Panc1 (cell line): ENCODE data around the gene MRFAP1L1. TPM values are rescaled to one million over a fixed set of nuclear protein-coding genes. Genes with fewer than 3 reads are reported as not detected.
A peak's percentile ranks its signal among the peaks of the same experiment; 100 is the strongest.

Experiments
- ATAC-seq: fragments of 200-7000 bp; cut with Tn5 transposase; 2 replicates; pipeline ENCODE4 v1.9.1; 2020; ENCODE audit warnings: mild to moderate bottlenecking, moderate library complexity
- BruUV-seq: library from RNA; stranded (reverse); fragments of 400-500 nt; replicated peaks from 2 replicates; lab custom pipeline; 2021; lab: Mats Ljungman, UMichigan
- CTCF ChIA-PET: fragments of 300-600 bp; sonication (Branson Sonifier 250); formaldehyde crosslinking; loops from one replicate; lab custom pipeline; 2022; ENCODE audit warnings: antibody characterized with exemption; lab: Charles Lee
- POLR2A ChIA-PET: fragments of 300-600 bp; sonication (Branson Sonifier 250); formaldehyde crosslinking; loops from one replicate; lab custom pipeline; 2022; ENCODE audit warnings: antibody characterized with exemption; lab: Charles Lee
- DNase-seq: peaks from one replicate; pipeline ENCODE4 v3.0.0-alpha.2; 2010; ENCODE audit warnings: low read depth, low spot score
- H3K27ac ChIP-seq: 2 replicates; pipeline ENCODE4 v1.5.1; 2011; ENCODE audit warnings: mild to moderate bottlenecking, low read length, inconsistent platforms
- H3K27me3 ChIP-seq: fragments of 200-500 bp; sonication (Bioruptor generic); 2 replicates; pipeline ENCODE4 v1.6.0; 2014; ENCODE audit warnings: low read length, inconsistent platforms; ENCODE audit not compliant: control insufficient read depth, insufficient read depth
- H3K36me3 ChIP-seq: fragments of 200-500 bp; sonication (Bioruptor generic); 2 replicates; pipeline ENCODE4 v1.5.1; 2014; ENCODE audit warnings: inconsistent platforms, mild to moderate bottlenecking, low read length, moderate library complexity; ENCODE audit not compliant: control insufficient read depth, insufficient read depth
- H3K4me1 ChIP-seq: 2 replicates; pipeline ENCODE4 v1.5.1; 2011; ENCODE audit warnings: inconsistent platforms, mild to moderate bottlenecking, low read length, moderate library complexity; ENCODE audit not compliant: control insufficient read depth, insufficient read depth
- H3K4me3 ChIP-seq, 2 experiments: 2 replicates each; pipeline ENCODE4 v1.5.1; 2011 to 2012; ENCODE audit warnings: low read depth in 2 of 2, low read length in 2 of 2, mild to moderate bottlenecking in 2 of 2, inconsistent platforms in 1 of 2, moderate library complexity in 1 of 2
- H3K9me3 ChIP-seq: fragments of 200-500 bp; sonication (Bioruptor generic); 2 replicates; pipeline ENCODE4 v1.5.1; 2014; ENCODE audit warnings: low read depth, mild to moderate bottlenecking, inconsistent platforms, low read length, moderate library complexity; ENCODE audit not compliant: control insufficient read depth, insufficient read depth
- POLR2AphosphoS5 ChIP-seq: IDR thresholded peaks from 2 replicates; pipeline ENCODE4 v1.6.1; 2012; ENCODE audit warnings: mild to moderate bottlenecking, low read depth, low read length, moderate library complexity
- REST ChIP-seq, 2 experiments: IDR thresholded peaks; 2 replicates each; pipeline ENCODE4 v1.6.1; 2011 to 2012; ENCODE audit warnings: low read depth in 2 of 2, control low read depth in 1 of 2, low read length in 1 of 2, mild to moderate bottlenecking in 1 of 2, moderate library complexity in 1 of 2; ENCODE audit not compliant: insufficient read depth in 1 of 2
- SIN3A ChIP-seq: IDR thresholded peaks from 2 replicates; pipeline ENCODE4 v1.6.1; 2012; ENCODE audit warnings: low read depth, mild to moderate bottlenecking, low read length, moderate library complexity, borderline replicate concordance; ENCODE audit not compliant: insufficient read depth
- TCF7L2 ChIP-seq: IDR thresholded peaks from 2 replicates; pipeline ENCODE4 v1.6.1; 2011; ENCODE audit warnings: mild to moderate bottlenecking, low read depth, low read length, inconsistent platforms
- in situ Hi-C: cut with HindIII; loops from 2 replicates; pipeline ENCODE4 v1.10.0; 2016; ENCODE audit warnings: low sequenced_read_pairs, low pct_unique_long_range_greater_than_20kb
- intact Hi-C: fragments of 100-400 bp; cut with micrococcal nuclease; formaldehyde crosslinking; loops from one replicate; pipeline ENCODE4 v1.10.0; 2022; ENCODE audit not compliant: unreplicated experiment
- total RNA-seq: library from RNA; stranded (reverse); gene quantifications from one replicate; pipeline ENCODE4 v1.2.1, GENCODE V29; 2021; ENCODE audit not compliant: unreplicated experiment
- TF ChIP-seq, protein P1 (sequence below): fragments of 450-650 bp; IDR thresholded peaks from 2 replicates; pipeline ENCODE4 v1.5.1; 2017; ENCODE audit warnings: mild to moderate bottlenecking

The MRFAP1L1 gene
- total RNA-seq, 1 experiment from 2014 or later, result 29.5 TPM

DNA sequence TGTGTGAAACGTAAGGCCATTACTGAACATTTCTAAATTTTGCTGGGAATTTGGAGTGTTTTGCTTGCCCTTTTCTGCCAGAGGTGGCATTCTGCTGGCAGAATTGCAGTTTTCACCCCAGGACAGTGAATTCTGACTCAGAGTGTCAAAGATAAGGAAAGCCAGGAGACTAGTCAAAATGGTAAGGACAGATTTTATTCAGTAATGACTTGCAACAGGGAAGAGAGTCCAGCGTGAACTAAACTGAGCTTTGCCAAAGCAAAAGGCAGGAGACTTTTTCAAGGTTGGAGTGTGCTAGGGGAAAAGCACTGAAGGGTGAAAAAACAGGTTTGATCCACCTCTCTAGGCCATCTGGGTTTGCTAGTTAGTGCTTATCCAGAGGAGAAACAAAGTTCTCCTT lies 49.8 kb downstream of the MRFAP1L1 start:
- Histone ChIP-seq H3K36me3 (no peaks in the 10 kb centered on the region), H3K27me3 (no peaks in the 10 kb centered on the region), H3K27ac (no peak overlapping the region), H3K4me3 (no peak overlapping the region), H3K4me1 (no peaks in the 10 kb centered on the region; the same call in 1 of the 2 replicates), H3K9me3 (no peaks in the 10 kb centered on the region)
- TF ChIP-seq TCF7L2 (no peak), SIN3A (no peak)
- BruUV-seq, result no TSS peak
- POLR2A ChIA-PET, result no interaction called here
- ATAC-seq (no peak), DNase-seq (no peak)
- CTCF ChIA-PET, result no interaction called here
- intact Hi-C loops (no loop called here), in situ Hi-C loops (no loop called here)

- Histone ChIP-seq H3K27ac (peak overlapping the region; percentile 57), H3K9me3 (no peaks in the 10 kb centered on the region), H3K36me3 (no peaks in the 10 kb centered on the region), H3K4me3 (peak overlapping the region; percentile 29 to 42), H3K4me1 (no peaks in the 10 kb centered on the region; the same call in 1 of the 2 replicates), H3K27me3 (no peaks in the 10 kb centered on the region)
- TF ChIP-seq POLR2AphosphoS5, result no peak
- TF ChIP-seq, protein P1, sequence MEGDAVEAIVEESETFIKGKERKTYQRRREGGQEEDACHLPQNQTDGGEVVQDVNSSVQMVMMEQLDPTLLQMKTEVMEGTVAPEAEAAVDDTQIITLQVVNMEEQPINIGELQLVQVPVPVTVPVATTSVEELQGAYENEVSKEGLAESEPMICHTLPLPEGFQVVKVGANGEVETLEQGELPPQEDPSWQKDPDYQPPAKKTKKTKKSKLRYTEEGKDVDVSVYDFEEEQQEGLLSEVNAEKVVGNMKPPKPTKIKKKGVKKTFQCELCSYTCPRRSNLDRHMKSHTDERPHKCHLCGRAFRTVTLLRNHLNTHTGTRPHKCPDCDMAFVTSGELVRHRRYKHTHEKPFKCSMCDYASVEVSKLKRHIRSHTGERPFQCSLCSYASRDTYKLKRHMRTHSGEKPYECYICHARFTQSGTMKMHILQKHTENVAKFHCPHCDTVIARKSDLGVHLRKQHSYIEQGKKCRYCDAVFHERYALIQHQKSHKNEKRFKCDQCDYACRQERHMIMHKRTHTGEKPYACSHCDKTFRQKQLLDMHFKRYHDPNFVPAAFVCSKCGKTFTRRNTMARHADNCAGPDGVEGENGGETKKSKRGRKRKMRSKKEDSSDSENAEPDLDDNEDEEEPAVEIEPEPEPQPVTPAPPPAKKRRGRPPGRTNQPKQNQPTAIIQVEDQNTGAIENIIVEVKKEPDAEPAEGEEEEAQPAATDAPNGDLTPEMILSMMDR, result no peak
- ChIA-PET POLR2A (no interaction called here), CTCF (no interaction called here)
- DNase-seq (no peak), ATAC-seq (peak; percentile 76)
- no TSS peak for BruUV-seq
- intact Hi-C loops, result no loop called here
- in situ Hi-C loops, result no loop called here
These were observed 51.0 kb downstream of the MRFAP1L1 start for GRCh38 chr4:6658597-6659075.

- Histone ChIP-seq H3K4me3 (peak overlapping the region; percentile 29 to 42; a peak in 2 of 4 replicates), H3K27ac (peak overlapping the region; percentile 57), H3K4me1 (no peaks in the 10 kb centered on the region; the same call in 1 of the 2 replicates), H3K9me3 (no peaks in the 10 kb centered on the region), H3K36me3 (no peaks in the 10 kb centered on the region), H3K27me3 (no peaks in the 10 kb centered on the region)
- no peak for TF ChIP-seq POLR2AphosphoS5
- TF ChIP-seq SIN3A, result no peak
- no peak for TF ChIP-seq REST (IDR thresholded peaks at IDR 0.05; ENCODE audit: insufficient read depth in 1 of 2, low read depth in 2 of 2, low read length in 1 of 2)
- TF ChIP-seq, protein P1, result no peak
- TF ChIP-seq TCF7L2, result no peak
- CTCF ChIA-PET, result no interaction called here
- no peak for DNase-seq
- ATAC-seq, result peak; percentile 80
- POLR2A ChIA-PET, result interaction anchor here (0.6 kb wide), 1 partner anchor 397 kb away, joined by 5 read pairs; no protein-coding TSS in a partner anchor
- BruUV-seq, result no TSS peak
- intact Hi-C loops, result no loop called here
- in situ Hi-C loops, result no loop called here
These were observed 51.5 kb downstream of the MRFAP1L1 start for GRCh38 chr4:6658209-6658595.
